ENCODE data around the gene MAP2K3. TPM values are rescaled to one million over a fixed set of nuclear protein-coding genes. Genes with fewer than 3 reads are reported as not detected.
"Not testable (repeated sequence)": the region's sequence is repeated elsewhere in the genome, so short reads cannot be mapped to it uniquely, and the experiment has no call there.

MAP2K3 gene
- polyA plus RNA-seq, 1 donor (not counting 4 experiments of a cell fraction or from before 2014, with no cell fraction given) = 22.4 TPM

- no peak for DNase-seq (ENCODE audit: low read depth, low spot score)
- no peaks in the 10 kb centered on the region for H3K27me3 ChIP-seq (ENCODE audit: control insufficient read depth, extremely low read depth, insufficient read depth, low read length)
- dilution Hi-C loops (cut with MboI; ENCODE audit: extremely low pct_ligation_motif_present, low sequenced_read_pairs) = no loop called here
- no peaks in the 10 kb centered on the region for H3K9me3 ChIP-seq (ENCODE audit: control insufficient read depth, low read depth, low read length)
- no peak overlapping the region for H2AFZ ChIP-seq (ENCODE audit: control insufficient read depth, low read length)
- H4K20me1 ChIP-seq (ENCODE audit: control insufficient read depth, extremely low read depth, insufficient read depth, low read length) = no peaks in the 10 kb centered on the region
- TF ChIP-seq EZH2 (IDR thresholded peaks at IDR 0.05; ENCODE audit: low read length) (no peak), CTCF (optimal IDR thresholded peaks at IDR 0.05 in 1 of 3, IDR thresholded peaks at IDR 0.05 in 1 of 3, conservative IDR thresholded peaks at IDR 0.05 in 1 of 3; ENCODE audit: extremely low read depth in 1 of 3, insufficient read depth in 2 of 3, low read length in 3 of 3) (no peak)
- H3K36me3 ChIP-seq (ENCODE audit: control insufficient read depth in 2 of 2, extremely low read depth in 1 of 2, insufficient read depth in 2 of 2, low read length in 2 of 2) = no peaks in the 10 kb centered on the region
- no peaks in the 10 kb centered on the region for H3K4me1 ChIP-seq (ENCODE audit: control insufficient read depth, extremely low read depth, insufficient read depth, low read length)
- H3K27ac ChIP-seq (ENCODE audit: control insufficient read depth, insufficient read depth, low read length) = no peak overlapping the region
- no peak for FAIRE-seq
- no peak overlapping the region for H3K4me3 ChIP-seq (ENCODE audit: control insufficient read depth in 2 of 3, extremely low read depth in 1 of 3, insufficient read depth in 2 of 3, low read depth in 1 of 3, low read length in 3 of 3)
- no peaks in the 10 kb centered on the region for H3K79me2 ChIP-seq (ENCODE audit: control insufficient read depth, insufficient read depth, low read length)
- no peaks in the 10 kb centered on the region for H3K9me1 ChIP-seq (ENCODE audit: control insufficient read depth, extremely low read depth, insufficient read depth, low read length)
- H3K9ac ChIP-seq (ENCODE audit: control insufficient read depth, extremely low read depth, insufficient read depth, low read length) = no peak overlapping the region
- H3K4me2 ChIP-seq (ENCODE audit: control insufficient read depth, extremely low read depth, insufficient read depth, low read depth, low read length) = no peak overlapping the region
Measured at GRCh38 chr17:21345236-21345635, 60.7 kb downstream of the MAP2K3 start.

- H3K4me3 ChIP-seq (ENCODE audit: control insufficient read depth in 2 of 3, extremely low read depth in 1 of 3, insufficient read depth in 2 of 3, low read depth in 1 of 3, low read length in 3 of 3); FAIRE-seq; dilution Hi-C loops (cut with MboI; ENCODE audit: extremely low pct_ligation_motif_present, low sequenced_read_pairs); H3K4me1 ChIP-seq (ENCODE audit: control insufficient read depth, extremely low read depth, insufficient read depth, low read length); H3K27ac ChIP-seq (ENCODE audit: control insufficient read depth, insufficient read depth, low read length); H3K79me2 ChIP-seq (ENCODE audit: control insufficient read depth, insufficient read depth, low read length); H4K20me1 ChIP-seq (ENCODE audit: control insufficient read depth, extremely low read depth, insufficient read depth, low read length); H3K4me2 ChIP-seq (ENCODE audit: control insufficient read depth, extremely low read depth, insufficient read depth, low read depth, low read length); H3K9ac ChIP-seq (ENCODE audit: control insufficient read depth, extremely low read depth, insufficient read depth, low read length); H3K36me3 ChIP-seq (ENCODE audit: control insufficient read depth in 2 of 2, extremely low read depth in 1 of 2, insufficient read depth in 2 of 2, low read length in 2 of 2); H3K9me1 ChIP-seq (ENCODE audit: control insufficient read depth, extremely low read depth, insufficient read depth, low read length); H2AFZ ChIP-seq (ENCODE audit: control insufficient read depth, low read length); DNase-seq (ENCODE audit: low read depth, low spot score); H3K27me3 ChIP-seq (ENCODE audit: control insufficient read depth, extremely low read depth, insufficient read depth, low read length); H3K9me3 ChIP-seq (ENCODE audit: control insufficient read depth, low read depth, low read length): not testable (repeated sequence)
Measured at GRCh38 chr17:21346107-21346506, 61.6 kb downstream of the MAP2K3 start.

GRCh38 chr17:21346651-21347250 is 62.2 kb downstream of the MAP2K3 start:
- H3K9ac ChIP-seq (ENCODE audit: control insufficient read depth, extremely low read depth, insufficient read depth, low read length); H2AFZ ChIP-seq (ENCODE audit: control insufficient read depth, low read length); H3K9me3 ChIP-seq (ENCODE audit: control insufficient read depth, low read depth, low read length); H3K4me1 ChIP-seq (ENCODE audit: control insufficient read depth, extremely low read depth, insufficient read depth, low read length); H3K9me1 ChIP-seq (ENCODE audit: control insufficient read depth, extremely low read depth, insufficient read depth, low read length); DNase-seq (ENCODE audit: low read depth, low spot score); H4K20me1 ChIP-seq (ENCODE audit: control insufficient read depth, extremely low read depth, insufficient read depth, low read length); H3K4me2 ChIP-seq (ENCODE audit: control insufficient read depth, extremely low read depth, insufficient read depth, low read depth, low read length); H3K36me3 ChIP-seq (ENCODE audit: control insufficient read depth in 2 of 2, extremely low read depth in 1 of 2, insufficient read depth in 2 of 2, low read length in 2 of 2); H3K27ac ChIP-seq (ENCODE audit: control insufficient read depth, insufficient read depth, low read length); H3K79me2 ChIP-seq (ENCODE audit: control insufficient read depth, insufficient read depth, low read length); H3K4me3 ChIP-seq (ENCODE audit: control insufficient read depth in 2 of 3, extremely low read depth in 1 of 3, insufficient read depth in 2 of 3, low read depth in 1 of 3, low read length in 3 of 3); H3K27me3 ChIP-seq (ENCODE audit: control insufficient read depth, extremely low read depth, insufficient read depth, low read length); dilution Hi-C loops (cut with MboI; ENCODE audit: extremely low pct_ligation_motif_present, low sequenced_read_pairs); FAIRE-seq: not testable (repeated sequence)

- H3K9me1 ChIP-seq (ENCODE audit: control insufficient read depth, extremely low read depth, insufficient read depth, low read length); H3K9me3 ChIP-seq (ENCODE audit: control insufficient read depth, low read depth, low read length); H3K9ac ChIP-seq (ENCODE audit: control insufficient read depth, extremely low read depth, insufficient read depth, low read length); H3K4me2 ChIP-seq (ENCODE audit: control insufficient read depth, extremely low read depth, insufficient read depth, low read depth, low read length); FAIRE-seq; H3K4me3 ChIP-seq (ENCODE audit: control insufficient read depth in 2 of 3, extremely low read depth in 1 of 3, insufficient read depth in 2 of 3, low read depth in 1 of 3, low read length in 3 of 3); H3K79me2 ChIP-seq (ENCODE audit: control insufficient read depth, insufficient read depth, low read length); H3K4me1 ChIP-seq (ENCODE audit: control insufficient read depth, extremely low read depth, insufficient read depth, low read length); dilution Hi-C loops (cut with MboI; ENCODE audit: extremely low pct_ligation_motif_present, low sequenced_read_pairs); H3K27me3 ChIP-seq (ENCODE audit: control insufficient read depth, extremely low read depth, insufficient read depth, low read length); H3K27ac ChIP-seq (ENCODE audit: control insufficient read depth, insufficient read depth, low read length); H2AFZ ChIP-seq (ENCODE audit: control insufficient read depth, low read length); H3K36me3 ChIP-seq (ENCODE audit: control insufficient read depth in 2 of 2, extremely low read depth in 1 of 2, insufficient read depth in 2 of 2, low read length in 2 of 2); H4K20me1 ChIP-seq (ENCODE audit: control insufficient read depth, extremely low read depth, insufficient read depth, low read length); DNase-seq (ENCODE audit: low read depth, low spot score): not testable (repeated sequence)
Measured at GRCh38 chr17:21347660-21348059, 63.1 kb downstream of the MAP2K3 start.
